Spinal cord (tissue), 10 donors: Measurements from ENCODE around the gene ADGRV1. TPM values are rescaled to one million over a fixed set of nuclear protein-coding genes. Genes with fewer than 3 reads are reported as not detected.

Source experiments
- DNase-seq, 6 donors: peaks; one replicate each; pipeline versions ENCODE4 v3.0.0 to v3.0.0-alpha.2; 2013 to 2015; ENCODE audit warnings: low spot score in 6 of 6, low read depth in 4 of 6
- H3K27ac ChIP-seq: one replicate; pipeline ENCODE4 v1.5.1; 2013; ENCODE audit warnings: low read depth, low read length, control low read depth
- H3K27me3 ChIP-seq: one replicate; pipeline ENCODE4 v1.6.1; 2013; ENCODE audit warnings: low read length; ENCODE audit not compliant: control insufficient read depth, insufficient read depth
- H3K36me3 ChIP-seq: one replicate; pipeline ENCODE4 v1.6.1; 2013; ENCODE audit warnings: low read length; ENCODE audit not compliant: control insufficient read depth, insufficient read depth
- H3K4me1 ChIP-seq: one replicate; pipeline ENCODE4 v1.6.1; 2013; ENCODE audit warnings: low read length; ENCODE audit not compliant: control insufficient read depth, insufficient read depth
- H3K4me3 ChIP-seq: one replicate; pipeline ENCODE4 v1.5.1; 2013; ENCODE audit warnings: low read depth, low read length, control low read depth
- H3K9me3 ChIP-seq: one replicate; pipeline ENCODE4 v1.6.1; 2013; ENCODE audit warnings: low read length; ENCODE audit not compliant: control insufficient read depth, insufficient read depth
- WGBS: methylation state at CpG from one replicate; pipeline ENCODE4 v1.1.5; 2013; ENCODE audit warnings: missing lambda C conversion rate; ENCODE audit not compliant: insufficient coverage; 5-methylcytosine and 5-hydroxymethylcytosine counted together
- polyA plus RNA-seq, 2 donors: library from polyadenylated mRNA; unstranded; fragments of 120-200 nt; gene quantifications; one replicate each; pipeline ENCODE4 v1.2.1, GENCODE V29; 2013; ENCODE audit not compliant: insufficient read length in 2 of 2
- total RNA-seq, 2 donors: library from RNA; depleted of rRNA in 1 of 2; stranded (reverse); fragments of 120-200 nt in 1 of 2; fragments of >200 nt in 1 of 2; gene quantifications; one replicate each; pipeline versions ENCODE4 v1.2.3 to v1.2.4, GENCODE V29; 2013 to 2014
- donor health status: healthy.

ADGRV1 gene
- total and polyA plus RNA-seq, 4 donors: 72.0 to 180 (median 108) TPM

DNA sequence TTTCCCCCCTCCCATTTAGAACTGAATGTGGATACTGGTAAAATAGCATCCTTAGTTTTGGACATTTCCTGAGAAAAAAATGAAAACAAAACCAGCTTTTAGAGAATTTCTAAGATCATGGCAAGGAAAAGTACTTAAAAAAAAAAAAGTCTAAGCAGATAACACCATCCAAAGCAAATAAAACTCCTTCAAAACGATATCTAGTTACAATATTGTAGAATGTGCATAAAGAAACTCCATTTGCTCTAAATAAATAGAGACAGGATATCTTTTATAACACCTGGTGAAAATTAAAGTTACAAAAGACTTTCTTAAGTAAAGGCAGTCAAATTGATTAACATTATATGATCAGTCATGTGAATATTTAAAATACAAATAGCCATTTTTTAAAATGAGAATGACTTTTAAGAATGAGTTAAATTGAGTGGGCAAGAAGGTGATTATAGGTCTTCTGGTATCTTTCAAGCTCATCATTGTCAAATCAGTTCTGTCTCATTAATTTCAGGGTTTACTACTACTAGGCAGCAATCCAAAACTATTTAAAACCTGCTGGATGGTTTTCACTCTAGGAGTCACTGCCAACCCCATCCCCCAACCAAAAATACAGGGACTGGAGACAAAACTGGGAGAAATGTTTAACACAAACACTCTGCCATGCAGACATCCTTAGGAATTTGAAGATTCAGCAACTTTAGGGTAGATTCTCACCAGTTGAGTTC is 382.6 kb downstream of the ADGRV1 start:
- no peak overlapping the region for H3K4me3 ChIP-seq
- WGBS: no CpG with 5 or more reads among the region's 1 CpG

DNA sequence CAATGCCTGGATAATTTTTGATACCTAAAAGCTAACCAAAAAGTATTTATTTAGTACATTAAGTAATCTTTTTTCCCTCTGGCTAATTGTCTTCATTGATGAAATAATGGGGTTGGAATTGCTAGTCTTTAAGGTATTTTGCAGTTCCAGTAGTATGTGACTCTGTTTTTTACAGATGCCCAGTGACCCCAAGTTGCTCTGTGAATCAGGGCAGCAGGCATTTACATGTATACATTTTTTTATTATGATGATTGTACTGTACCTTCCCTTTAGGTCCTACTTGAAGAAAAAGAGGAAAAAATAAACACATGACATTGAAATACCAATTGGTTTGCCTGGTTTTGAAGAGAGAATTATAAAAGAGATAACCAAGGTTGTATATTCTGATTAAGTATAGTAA is 385.5 kb downstream of the ADGRV1 start:
- Histone ChIP-seq H3K9me3 (no peaks in the 10 kb centered on the region), H3K36me3 (no peaks in the 10 kb centered on the region), H3K27me3 (no peaks in the 10 kb centered on the region), H3K4me1 (no peaks in the 10 kb centered on the region), H3K27ac (no peak overlapping the region), H3K4me3 (no peak overlapping the region)
- DNase-seq: no peak

More for the DNA sequence above, 382.6 kb downstream of the ADGRV1 start:
- Histone ChIP-seq H3K36me3 (no peaks in the 10 kb centered on the region), H3K4me1 (no peaks in the 10 kb centered on the region), H3K9me3 (no peaks in the 10 kb centered on the region), H3K27ac (peak overlapping the region; percentile 80), H3K27me3 (no peaks in the 10 kb centered on the region)
- peak in 2 of 6 donors; percentile 52 to 74 for DNase-seq

DNA sequence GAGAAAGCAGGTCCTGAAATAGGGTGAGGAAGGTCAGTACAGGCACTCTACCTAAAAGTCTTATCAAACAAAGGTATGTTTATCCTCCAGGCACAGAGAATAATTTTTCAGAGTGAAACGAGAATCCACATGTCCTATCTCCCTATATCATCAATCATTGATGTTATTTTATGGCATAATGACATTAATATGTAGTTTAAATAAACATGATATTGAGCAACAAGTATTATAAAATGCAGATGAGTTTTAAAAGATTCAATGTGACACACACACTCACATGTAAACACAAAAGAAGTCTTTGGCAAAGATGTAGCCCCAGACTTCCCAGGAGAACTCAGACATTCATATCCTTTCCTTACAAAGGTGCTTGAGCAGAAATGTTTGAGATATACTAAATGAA is 389.1 kb downstream of the ADGRV1 start:
- DNase-seq: no peak
- no peaks in the 10 kb centered on the region for H3K27me3 ChIP-seq
- no peaks in the 10 kb centered on the region for H3K4me1 ChIP-seq
- H3K4me3 ChIP-seq: no peak overlapping the region
- no peaks in the 10 kb centered on the region for H3K9me3 ChIP-seq
- H3K27ac ChIP-seq: no peak overlapping the region
- WGBS: no CpG with 5 or more reads among the region's 1 CpG
- no peaks in the 10 kb centered on the region for H3K36me3 ChIP-seq

DNA sequence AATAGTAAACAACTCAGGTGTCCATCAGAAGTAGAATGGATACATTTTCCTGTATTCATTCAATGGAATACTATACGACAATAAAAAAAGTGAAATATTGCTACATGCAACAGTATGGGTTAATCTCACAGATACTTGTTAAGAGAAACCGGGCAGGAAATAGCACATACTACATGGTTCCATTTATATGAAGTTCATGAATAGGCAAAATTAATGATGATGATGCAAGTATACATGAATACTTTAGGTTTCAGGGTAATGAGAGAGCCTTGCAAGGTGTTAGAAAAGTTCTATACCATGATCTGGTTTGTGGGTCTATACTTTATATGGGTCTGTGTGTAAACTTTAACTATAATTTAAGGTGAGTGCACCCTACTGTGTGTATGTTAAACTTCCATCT is 390.4 kb downstream of the ADGRV1 start:
- no CpG with 5 or more reads among the region's 2 CpGs for WGBS
- Histone ChIP-seq H3K4me3 (no peak overlapping the region), H3K9me3 (no peaks in the 10 kb centered on the region), H3K36me3 (no peaks in the 10 kb centered on the region), H3K4me1 (no peaks in the 10 kb centered on the region), H3K27ac (no peak overlapping the region), H3K27me3 (no peaks in the 10 kb centered on the region)
- DNase-seq: no peak

DNA sequence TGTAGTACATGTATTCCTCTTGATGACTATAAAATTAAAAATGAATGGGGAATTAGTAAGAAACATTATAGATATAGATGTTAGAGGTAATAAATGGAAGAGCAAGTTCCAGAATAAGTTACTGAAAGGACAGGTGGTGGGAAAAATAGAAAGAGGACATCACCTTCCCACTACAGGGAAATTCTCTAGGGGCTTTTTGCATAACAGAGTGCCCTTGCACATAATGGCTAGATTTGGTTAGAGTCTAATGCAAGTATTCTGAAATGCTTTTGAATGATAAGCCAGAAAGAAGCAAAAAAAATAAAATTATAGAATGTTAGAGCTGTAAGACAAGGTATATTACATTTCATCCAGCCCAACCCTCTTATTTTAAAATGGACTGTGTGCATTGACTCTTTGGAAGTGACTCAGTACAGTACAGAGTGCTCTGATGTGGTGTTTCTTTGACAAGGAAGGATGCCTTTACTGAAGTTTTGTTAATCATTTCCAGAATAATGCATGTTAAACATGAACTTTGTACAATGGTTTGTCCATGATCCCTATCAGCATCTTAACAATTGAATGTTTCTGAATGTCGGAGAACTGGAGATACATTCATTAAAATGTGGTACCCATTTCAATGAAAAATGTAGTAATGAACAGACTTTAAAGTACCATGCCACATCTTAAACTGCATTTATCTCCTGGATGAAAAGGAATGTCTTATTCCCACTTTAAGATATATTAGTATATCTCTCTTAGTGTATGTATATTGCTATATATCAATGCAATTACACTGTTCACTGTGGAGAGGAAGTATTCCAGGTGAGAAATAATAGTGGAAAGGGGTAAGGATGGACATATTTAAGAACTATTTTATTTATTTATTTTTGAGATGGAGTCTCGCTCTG is 391.1 kb downstream of the ADGRV1 start:
- DNase-seq: no peak
- H3K4me1 ChIP-seq: no peaks in the 10 kb centered on the region
- H3K27me3 ChIP-seq: no peaks in the 10 kb centered on the region
- 100% methylated on average over 1 of the region's 2 CpGs for WGBS
- H3K36me3 ChIP-seq: no peaks in the 10 kb centered on the region
- H3K4me3 ChIP-seq: no peak overlapping the region
- no peak overlapping the region for H3K27ac ChIP-seq
- no peaks in the 10 kb centered on the region for H3K9me3 ChIP-seq

DNA sequence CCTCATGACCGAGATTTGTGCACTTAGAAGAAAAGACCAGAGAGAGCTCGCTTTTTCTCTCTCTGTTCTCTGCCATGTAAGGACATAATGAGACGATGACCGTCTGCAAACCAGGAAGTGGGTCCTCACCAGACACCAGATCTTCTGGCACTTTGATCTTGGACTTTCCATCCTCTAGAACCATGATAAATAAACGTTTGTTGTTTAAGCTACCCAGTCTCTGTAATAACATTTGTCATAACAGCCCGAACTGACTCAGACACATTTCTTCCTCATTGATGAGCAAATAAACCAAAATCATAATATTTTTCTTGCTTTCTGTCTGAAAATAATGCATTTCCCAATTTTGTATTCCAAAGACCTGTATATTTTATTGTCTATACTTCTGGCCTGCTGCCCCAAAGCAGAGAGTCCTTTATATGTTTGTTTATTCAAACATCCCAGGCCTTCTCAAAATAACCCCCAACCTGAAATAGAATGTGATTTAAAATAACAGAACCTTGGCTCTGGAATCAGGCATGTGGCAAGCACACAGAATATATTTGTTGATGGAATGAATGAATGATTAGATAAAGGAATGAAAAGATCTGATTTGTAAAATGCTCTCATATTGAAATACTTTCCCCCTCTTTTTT is 396.5 kb downstream of the ADGRV1 start:
- H3K9me3 ChIP-seq: no peaks in the 10 kb centered on the region
- H3K36me3 ChIP-seq: no peaks in the 10 kb centered on the region
- no peak overlapping the region for H3K27ac ChIP-seq
- H3K4me3 ChIP-seq: no peak overlapping the region
- H3K27me3 ChIP-seq: no peaks in the 10 kb centered on the region
- no peak for DNase-seq
- H3K4me1 ChIP-seq: no peaks in the 10 kb centered on the region
- WGBS: 74% methylated on average over 5 of the region's 6 CpGs

DNA sequence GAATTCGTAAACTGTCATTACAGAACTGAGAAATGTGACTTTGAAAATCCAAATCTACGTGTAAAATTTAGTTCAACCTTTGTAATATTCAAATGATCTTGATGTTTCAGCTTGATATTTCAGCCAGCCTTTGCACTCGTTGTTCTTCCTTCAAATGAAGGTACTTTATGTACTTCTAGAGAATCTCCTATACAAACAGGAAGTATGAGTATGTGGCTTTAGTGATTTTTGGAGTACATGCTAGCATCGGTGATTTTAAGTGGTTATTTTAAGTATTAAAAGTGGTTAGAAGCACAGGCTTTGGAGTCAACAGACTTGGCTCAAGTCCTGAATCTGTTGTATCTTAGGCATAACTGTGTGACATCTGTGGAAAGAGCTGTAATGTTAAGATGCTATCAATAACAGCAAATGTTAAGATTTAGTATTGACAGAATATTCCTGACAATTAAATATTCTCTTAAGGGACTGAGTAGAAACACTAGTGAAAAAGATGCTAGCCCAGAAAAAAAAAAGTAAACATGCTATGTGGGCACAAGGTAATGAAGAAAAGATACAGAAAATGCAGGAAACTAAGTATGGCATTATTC is 398.0 kb downstream of the ADGRV1 start:
- 73% methylated on average over 1 of the region's 4 CpGs for WGBS
- Histone ChIP-seq H3K36me3 (no peaks in the 10 kb centered on the region), H3K27ac (no peak overlapping the region), H3K4me1 (no peaks in the 10 kb centered on the region), H3K4me3 (no peak overlapping the region), H3K27me3 (no peaks in the 10 kb centered on the region), H3K9me3 (no peaks in the 10 kb centered on the region)
- peak in 1 of 6 donors; percentile 37 for DNase-seq

DNA sequence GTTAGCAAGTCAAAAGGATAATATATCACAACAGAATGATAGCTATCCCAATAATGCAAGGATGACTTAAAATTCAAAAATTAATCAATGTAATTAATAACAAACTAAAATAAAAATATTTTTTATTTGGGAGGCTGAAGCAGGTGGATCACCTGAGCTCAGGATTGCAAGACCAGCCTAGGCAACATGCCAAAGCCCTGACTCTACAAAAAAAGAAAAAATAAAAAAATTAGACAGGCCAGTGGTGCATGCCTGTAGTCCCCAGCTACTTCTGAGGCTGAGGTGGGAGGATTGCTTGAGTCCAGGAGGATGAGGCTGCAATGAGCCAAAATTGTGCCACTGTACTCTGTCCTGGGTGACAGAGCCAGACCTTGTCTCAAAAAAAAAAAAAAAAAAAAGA is 399.3 kb downstream of the ADGRV1 start:
- Histone ChIP-seq H3K4me3 (no peak overlapping the region), H3K9me3 (no peaks in the 10 kb centered on the region), H3K27me3 (no peaks in the 10 kb centered on the region), H3K27ac (no peak overlapping the region), H3K4me1 (no peaks in the 10 kb centered on the region), H3K36me3 (no peaks in the 10 kb centered on the region)
- no peak for DNase-seq

DNA sequence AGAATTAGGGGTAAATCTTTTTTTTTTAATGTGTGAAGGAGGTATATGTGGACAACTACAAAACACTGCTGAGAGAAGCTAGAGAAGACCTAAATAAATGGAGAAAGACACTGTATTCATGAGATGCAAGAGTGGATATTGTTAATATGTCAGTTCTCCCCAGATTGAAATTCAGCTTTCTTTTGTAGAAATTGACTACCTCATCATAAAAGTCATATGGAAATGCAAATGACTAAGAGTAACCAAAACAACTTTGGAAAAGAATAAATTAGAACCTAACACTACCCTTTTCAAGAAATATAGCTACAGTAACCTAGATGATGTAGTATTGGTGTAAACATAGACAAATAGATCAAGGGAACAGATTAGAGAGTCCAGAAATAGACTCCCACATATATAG is 400.7 kb downstream of the ADGRV1 start:
- no peaks in the 10 kb centered on the region for H3K36me3 ChIP-seq
- no peak for DNase-seq
- H3K27ac ChIP-seq: no peak overlapping the region
- no peaks in the 10 kb centered on the region for H3K9me3 ChIP-seq
- no peak overlapping the region for H3K4me3 ChIP-seq
- H3K27me3 ChIP-seq: no peaks in the 10 kb centered on the region
- no peaks in the 10 kb centered on the region for H3K4me1 ChIP-seq
